K562 (cell line): ENCODE results near the gene GRK4. TPM values are rescaled to one million over a fixed set of nuclear protein-coding genes. Genes with fewer than 3 reads are reported as not detected.

Source experiments
- DIDO1 ChIP-seq: fragments of 450-650 bp; IDR thresholded peaks from 2 replicates; pipeline ENCODE4 v1.6.1; 2016; ENCODE audit warnings: low read depth, missing biosample characterization, missing genetic modification characterization
- polyA plus RNA-seq, 8 experiments: library from polyadenylated mRNA; depleted of rRNA in 4 of 8; stranded (reverse) in 5 of 8; unstranded in 3 of 8; fragments of >200 nt; fragmentation: Nextera tagmentation in 2 of 8; fragmentation: Illumina TruSeq in 1 of 8; extraction: Ambion mirVana in 2 of 8; extraction: Trizol in 1 of 8; gene quantifications; 2 replicates each; pipeline versions ENCODE4 v1.2.1 to v1.2.3, GENCODE V29; 2011 to 2014; ENCODE audit warnings: inconsistent platforms in 1 of 8, missing spikeins in 1 of 8
- total RNA-seq, 7 experiments: library from RNA; depleted of rRNA in 6 of 7; stranded (reverse); fragments of >200 nt in 6 of 7; fragmentation: Illumina TruSeq in 2 of 7; extraction: Trizol in 2 of 7; gene quantifications; 2 replicates each; pipeline versions ENCODE4 v1.2.1 to v1.2.3, GENCODE V29; 2011 to 2021; ENCODE audit warnings: low replicate concordance in 1 of 7
- TF ChIP-seq, protein P1 (sequence below): fragments of 450-650 bp; IDR thresholded peaks from 2 replicates; pipeline ENCODE4 v1.6.1; 2016; ENCODE audit warnings: mild to moderate bottlenecking, moderate library complexity

Gene GRK4
- total and polyA plus RNA-seq, 9 of the 15 experiments (the other 6 are each of a cell fraction or from before 2014, with no cell fraction given) = 1.1 to 4.8 (median 2.6) TPM

DNA sequence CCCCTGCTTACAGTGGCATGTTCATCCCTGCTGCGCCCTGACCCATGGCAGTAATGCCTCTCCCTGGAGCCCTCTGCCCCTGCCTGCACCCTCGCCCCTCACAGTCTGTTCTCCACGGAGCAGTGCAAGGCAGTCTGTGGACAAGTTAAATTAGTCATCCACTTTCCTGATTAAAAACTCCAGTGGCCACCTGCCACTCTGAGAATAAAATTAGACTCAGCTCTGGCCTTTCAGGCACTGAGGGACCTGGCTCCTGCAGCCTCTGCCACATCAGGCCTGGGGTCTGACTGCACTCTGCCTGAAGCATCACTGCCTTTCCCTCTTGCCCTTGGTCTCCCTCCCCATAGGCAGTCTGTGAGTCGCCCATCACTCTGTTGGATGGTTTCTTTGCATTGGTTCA is 53.6 kb downstream of the GRK4 start (continued):
- TF ChIP-seq, protein P1, sequence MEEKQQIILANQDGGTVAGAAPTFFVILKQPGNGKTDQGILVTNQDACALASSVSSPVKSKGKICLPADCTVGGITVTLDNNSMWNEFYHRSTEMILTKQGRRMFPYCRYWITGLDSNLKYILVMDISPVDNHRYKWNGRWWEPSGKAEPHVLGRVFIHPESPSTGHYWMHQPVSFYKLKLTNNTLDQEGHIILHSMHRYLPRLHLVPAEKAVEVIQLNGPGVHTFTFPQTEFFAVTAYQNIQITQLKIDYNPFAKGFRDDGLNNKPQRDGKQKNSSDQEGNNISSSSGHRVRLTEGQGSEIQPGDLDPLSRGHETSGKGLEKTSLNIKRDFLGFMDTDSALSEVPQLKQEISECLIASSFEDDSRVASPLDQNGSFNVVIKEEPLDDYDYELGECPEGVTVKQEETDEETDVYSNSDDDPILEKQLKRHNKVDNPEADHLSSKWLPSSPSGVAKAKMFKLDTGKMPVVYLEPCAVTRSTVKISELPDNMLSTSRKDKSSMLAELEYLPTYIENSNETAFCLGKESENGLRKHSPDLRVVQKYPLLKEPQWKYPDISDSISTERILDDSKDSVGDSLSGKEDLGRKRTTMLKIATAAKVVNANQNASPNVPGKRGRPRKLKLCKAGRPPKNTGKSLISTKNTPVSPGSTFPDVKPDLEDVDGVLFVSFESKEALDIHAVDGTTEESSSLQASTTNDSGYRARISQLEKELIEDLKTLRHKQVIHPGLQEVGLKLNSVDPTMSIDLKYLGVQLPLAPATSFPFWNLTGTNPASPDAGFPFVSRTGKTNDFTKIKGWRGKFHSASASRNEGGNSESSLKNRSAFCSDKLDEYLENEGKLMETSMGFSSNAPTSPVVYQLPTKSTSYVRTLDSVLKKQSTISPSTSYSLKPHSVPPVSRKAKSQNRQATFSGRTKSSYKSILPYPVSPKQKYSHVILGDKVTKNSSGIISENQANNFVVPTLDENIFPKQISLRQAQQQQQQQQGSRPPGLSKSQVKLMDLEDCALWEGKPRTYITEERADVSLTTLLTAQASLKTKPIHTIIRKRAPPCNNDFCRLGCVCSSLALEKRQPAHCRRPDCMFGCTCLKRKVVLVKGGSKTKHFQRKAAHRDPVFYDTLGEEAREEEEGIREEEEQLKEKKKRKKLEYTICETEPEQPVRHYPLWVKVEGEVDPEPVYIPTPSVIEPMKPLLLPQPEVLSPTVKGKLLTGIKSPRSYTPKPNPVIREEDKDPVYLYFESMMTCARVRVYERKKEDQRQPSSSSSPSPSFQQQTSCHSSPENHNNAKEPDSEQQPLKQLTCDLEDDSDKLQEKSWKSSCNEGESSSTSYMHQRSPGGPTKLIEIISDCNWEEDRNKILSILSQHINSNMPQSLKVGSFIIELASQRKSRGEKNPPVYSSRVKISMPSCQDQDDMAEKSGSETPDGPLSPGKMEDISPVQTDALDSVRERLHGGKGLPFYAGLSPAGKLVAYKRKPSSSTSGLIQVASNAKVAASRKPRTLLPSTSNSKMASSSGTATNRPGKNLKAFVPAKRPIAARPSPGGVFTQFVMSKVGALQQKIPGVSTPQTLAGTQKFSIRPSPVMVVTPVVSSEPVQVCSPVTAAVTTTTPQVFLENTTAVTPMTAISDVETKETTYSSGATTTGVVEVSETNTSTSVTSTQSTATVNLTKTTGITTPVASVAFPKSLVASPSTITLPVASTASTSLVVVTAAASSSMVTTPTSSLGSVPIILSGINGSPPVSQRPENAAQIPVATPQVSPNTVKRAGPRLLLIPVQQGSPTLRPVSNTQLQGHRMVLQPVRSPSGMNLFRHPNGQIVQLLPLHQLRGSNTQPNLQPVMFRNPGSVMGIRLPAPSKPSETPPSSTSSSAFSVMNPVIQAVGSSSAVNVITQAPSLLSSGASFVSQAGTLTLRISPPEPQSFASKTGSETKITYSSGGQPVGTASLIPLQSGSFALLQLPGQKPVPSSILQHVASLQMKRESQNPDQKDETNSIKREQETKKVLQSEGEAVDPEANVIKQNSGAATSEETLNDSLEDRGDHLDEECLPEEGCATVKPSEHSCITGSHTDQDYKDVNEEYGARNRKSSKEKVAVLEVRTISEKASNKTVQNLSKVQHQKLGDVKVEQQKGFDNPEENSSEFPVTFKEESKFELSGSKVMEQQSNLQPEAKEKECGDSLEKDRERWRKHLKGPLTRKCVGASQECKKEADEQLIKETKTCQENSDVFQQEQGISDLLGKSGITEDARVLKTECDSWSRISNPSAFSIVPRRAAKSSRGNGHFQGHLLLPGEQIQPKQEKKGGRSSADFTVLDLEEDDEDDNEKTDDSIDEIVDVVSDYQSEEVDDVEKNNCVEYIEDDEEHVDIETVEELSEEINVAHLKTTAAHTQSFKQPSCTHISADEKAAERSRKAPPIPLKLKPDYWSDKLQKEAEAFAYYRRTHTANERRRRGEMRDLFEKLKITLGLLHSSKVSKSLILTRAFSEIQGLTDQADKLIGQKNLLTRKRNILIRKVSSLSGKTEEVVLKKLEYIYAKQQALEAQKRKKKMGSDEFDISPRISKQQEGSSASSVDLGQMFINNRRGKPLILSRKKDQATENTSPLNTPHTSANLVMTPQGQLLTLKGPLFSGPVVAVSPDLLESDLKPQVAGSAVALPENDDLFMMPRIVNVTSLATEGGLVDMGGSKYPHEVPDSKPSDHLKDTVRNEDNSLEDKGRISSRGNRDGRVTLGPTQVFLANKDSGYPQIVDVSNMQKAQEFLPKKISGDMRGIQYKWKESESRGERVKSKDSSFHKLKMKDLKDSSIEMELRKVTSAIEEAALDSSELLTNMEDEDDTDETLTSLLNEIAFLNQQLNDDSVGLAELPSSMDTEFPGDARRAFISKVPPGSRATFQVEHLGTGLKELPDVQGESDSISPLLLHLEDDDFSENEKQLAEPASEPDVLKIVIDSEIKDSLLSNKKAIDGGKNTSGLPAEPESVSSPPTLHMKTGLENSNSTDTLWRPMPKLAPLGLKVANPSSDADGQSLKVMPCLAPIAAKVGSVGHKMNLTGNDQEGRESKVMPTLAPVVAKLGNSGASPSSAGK = no peak
- no peak for TF ChIP-seq DIDO1
